DLD1 (cell line): Measurements from ENCODE around the gene YTHDF1.

Experiments used
- in situ Hi-C: cut with HindIII; loops from 2 replicates; pipeline ENCODE4 v1.10.0; 2017; ENCODE audit warnings: low sequenced_read_pairs

The YTHDF1 gene

DNA sequence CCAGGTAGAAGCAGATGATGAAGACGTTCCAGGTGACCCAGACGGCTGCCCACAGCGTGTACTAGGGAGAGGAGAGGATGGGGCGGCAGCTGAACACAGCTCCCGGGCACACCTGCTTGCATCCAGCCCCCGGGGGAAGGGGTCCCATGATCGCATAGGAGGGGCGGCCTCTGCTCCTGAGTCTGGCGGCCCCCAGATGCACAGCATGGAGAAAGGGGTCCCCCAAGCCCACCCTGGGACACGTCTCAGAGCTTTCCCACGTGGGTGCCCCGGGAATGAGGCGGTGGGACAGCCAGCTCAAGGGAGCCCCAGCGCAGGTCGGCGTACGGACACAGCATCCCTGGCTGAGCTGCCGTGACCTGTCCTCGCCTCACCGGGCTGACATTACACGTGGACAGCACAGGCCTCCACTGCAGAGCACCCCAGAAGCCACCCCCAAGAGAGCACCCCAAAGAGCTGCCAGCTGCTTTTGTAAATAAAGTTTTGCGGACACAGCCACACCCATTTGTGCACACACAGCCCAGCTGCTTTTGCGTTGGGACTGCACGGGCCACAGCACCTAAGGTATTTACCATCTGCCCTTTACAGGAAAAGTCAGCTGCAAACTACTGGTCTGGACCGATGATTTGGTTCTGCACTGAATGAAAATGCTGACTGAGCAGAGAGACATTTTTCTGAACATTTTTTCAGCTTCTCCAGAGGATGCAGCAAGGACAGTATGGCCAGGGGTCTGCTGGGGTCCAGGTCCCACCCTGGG lies 33.1 kb upstream of the YTHDF1 start:
- in situ Hi-C loops = no loop called here

DNA sequence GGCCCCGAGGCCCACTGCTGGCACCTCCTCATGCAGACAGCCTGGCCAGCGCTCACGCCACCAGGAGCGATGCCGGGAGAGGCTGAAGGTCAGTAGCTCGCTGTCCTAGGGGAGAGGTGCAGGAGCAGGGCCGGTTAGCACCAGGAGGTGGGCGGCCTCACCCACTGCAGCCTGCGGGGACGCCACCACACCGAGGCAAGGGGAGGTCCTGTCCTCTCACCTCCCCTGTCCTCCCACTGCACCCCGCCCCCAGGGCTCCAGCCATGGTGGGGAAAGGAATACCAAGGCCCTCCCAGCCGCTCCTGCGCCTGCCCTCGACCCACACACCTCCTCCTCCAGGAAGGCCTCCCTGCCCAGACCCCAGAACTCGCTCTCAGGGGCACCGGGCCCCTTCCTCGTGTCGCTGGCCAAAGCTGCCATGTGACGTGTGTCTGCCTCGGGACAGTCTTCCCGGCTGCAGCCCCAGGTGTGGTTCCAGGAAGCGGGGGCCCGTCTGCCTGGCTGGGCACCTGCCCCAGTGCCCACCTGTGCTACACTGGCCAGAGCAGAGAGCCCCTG lies 31.8 kb upstream of the YTHDF1 start:
- in situ Hi-C loops = no loop called here

DNA sequence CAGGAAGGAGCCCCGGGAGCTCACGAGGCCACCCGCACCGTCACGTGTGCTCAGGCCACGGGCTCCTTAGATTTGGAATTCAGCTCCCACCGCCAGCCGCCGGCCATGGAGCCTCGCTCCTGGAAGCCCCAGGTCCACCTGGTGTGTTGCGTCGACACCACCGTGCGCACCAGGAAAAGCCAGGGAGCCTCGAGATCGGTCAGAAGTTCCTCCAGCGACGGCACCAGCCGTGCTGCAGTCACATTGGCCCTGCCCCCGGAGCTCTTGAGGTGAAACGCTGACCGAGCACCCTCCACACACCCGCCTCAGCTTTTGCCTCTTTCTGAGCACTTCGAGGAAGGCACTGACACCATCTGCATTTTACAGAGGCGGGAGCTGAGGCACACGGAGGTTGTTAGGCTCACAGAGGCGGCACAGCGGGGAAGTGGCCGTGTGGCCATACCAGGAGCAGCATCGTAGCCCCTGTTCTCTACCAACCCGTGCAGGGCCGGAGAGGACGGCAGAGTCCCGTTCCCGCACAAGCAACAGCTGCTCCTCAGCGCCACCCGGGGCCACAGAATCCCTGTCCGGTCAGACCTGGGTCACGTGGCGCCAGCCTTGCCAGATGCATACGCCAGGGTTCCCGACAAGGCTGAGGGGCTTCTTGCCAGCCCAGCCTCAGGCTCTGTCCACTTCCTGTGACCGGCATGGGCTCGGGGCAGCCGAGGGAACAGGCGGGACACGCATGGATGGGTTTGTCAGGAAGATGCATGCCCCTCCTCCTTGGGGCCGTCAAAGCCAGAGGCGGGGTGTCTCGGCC lies 30.8 kb upstream of the YTHDF1 start:
- in situ Hi-C loops = no loop called here

DNA sequence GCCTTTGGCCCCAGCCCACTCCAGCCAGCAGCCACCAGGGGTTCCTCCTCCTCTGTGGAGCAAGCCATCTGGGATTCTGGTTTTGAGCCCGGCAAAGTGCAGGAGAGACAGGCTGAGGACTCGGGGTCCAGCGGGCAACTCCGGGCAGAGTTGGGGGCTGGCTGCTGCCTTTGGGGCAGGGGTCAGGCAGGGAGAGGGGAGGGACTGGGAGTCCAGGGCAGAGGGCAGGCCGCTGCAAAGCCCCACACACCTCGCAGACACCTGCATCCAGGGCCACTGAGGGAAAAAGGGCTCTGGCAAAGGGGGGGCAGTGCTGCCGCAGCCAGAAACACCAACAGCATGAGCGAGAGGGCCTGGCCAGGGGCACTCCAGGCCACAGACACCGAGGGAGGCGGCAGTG lies 28.5 kb upstream of the YTHDF1 start:
- in situ Hi-C loops = no loop called here

DNA sequence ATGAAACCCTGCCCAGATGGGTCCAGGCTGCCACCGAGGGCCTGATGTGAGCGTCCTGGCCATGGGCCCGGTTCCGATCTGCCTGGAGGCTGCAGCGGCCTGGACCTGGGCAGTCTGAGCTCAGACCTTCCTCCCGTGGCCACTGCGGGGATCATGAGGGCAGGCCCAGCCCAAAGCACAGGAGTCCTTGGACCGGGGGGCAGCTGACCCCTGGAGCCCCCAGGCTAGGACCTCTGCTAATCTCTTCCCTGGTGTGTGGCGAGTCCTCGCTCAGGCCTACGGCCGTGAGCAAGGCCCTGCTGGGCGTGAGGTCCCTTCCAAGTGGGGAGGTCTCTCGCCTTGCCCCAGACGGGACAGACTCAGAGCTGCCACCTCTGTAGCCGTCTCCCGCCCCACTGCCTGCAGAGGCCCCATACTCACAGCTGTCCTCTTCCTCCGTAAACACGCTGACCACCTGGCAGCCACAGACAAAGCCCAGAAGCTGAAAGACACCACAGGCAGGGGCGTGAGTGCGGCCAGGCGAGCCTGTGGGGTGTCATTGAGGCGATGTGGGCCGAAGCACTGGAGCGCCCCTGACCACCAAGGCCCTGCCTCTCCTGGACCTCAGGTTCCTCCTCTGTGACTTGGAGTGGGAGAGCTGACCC lies 27.8 kb upstream of the YTHDF1 start:
- in situ Hi-C loops = no loop called here

DNA sequence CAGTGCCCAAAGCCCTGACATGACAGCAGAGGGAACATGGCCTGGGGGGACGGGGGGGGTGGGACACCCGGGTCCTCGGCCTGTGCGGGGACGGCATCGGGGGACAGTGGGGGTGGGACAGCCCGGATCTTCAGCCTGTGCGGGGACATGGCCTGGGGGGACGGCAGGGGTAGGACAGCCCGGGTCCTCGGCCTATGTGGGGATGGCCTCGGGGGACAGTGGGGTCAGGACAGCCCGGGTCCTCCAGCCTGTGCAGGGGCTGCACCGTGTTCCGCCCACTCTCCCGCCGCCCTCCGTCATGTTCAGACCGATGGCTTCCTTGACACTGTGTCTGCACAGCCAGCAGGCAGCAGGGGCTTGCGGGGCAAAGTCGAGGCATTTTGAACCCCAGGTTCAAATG lies 26.8 kb upstream of the YTHDF1 start:
- in situ Hi-C loops = no loop called here

DNA sequence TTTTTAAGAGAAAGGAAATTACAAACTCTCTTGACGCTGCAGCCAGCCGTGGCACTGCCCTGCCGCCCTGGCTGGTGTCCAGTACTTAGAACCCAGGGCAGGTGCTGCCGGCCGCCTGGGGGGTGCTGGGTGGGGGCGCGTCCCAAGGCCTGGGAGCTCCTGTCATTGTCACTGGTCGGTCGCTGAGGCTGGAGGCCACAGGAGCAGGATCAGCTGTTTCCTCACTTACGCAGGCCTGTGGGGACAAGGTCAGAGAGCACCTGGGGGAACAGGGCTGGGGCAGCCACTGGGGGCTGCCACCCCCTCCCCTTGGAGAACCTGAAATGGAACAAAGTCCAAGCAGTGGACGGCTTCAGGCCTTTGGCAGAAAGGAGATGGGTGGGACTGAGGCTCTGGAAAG lies 25.3 kb upstream of the YTHDF1 start:
- in situ Hi-C loops = no loop called here

DNA sequence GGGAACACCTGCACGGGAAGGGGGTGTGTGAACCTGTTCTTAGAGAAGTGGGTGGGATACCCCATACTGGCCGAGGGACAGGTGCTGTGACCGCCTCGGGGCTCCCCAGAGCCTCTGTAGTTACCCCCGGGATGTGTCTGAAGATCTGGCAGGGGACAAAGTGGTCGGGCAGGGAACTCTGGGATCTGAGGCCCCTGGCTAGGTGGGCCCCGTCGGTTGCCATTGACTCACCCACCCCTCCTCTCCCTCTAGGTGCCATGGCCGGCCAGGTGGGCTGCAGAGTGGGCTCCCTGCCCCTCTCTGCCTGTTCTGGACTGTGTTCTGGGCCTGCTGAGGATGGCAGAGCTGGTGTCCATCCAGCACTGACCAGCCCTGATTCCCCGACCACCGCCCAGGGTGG lies 24.1 kb upstream of the YTHDF1 start:
- in situ Hi-C loops = no loop called here

GRCh38 chr20:63239431-63239830 lies 23.5 kb upstream of the YTHDF1 start:
- in situ Hi-C loops = no loop called here

- in situ Hi-C loops = no loop called here
These were observed 22.7 kb upstream of the YTHDF1 start for GRCh38 chr20:63238514-63239125.

- in situ Hi-C loops = no loop called here
These were observed 22.1 kb upstream of the YTHDF1 start for GRCh38 chr20:63238031-63238430.

DNA sequence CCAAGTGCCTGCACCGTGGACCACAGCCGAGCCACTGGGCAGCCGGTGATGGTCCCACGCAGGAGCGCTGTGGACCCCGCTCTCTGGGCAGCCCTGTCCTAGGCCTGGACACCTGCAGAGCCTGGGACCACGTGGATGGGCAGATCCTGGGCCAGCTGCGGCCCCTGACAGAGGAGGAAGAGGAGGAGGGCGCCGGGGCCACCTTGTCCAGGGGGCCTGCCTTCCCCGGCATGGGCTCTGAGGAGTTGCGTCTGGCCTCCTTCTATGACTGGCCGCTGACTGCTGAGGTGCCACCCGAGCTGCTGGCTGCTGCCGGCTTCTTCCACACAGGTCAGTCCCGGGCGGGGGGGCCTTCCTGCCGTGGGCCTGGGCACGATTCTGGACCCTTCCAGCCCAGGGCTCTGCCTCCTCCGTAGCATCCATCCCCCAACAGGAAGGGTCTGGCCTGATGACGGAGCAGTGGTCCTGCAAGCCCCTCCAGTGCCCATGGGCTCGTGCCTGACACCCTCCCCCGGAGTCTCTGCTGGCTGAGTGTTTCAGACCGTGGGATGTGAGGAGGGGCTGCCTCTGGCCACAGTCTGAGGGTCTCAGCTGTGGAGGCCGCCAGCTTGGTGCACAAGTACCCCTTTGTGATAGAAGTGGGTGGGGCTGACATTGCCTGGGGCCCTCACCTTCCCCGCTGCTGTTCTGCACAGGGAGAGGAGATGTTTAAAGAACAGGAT lies 20.3 kb upstream of the YTHDF1 start:
- in situ Hi-C loops = no loop called here

DNA sequence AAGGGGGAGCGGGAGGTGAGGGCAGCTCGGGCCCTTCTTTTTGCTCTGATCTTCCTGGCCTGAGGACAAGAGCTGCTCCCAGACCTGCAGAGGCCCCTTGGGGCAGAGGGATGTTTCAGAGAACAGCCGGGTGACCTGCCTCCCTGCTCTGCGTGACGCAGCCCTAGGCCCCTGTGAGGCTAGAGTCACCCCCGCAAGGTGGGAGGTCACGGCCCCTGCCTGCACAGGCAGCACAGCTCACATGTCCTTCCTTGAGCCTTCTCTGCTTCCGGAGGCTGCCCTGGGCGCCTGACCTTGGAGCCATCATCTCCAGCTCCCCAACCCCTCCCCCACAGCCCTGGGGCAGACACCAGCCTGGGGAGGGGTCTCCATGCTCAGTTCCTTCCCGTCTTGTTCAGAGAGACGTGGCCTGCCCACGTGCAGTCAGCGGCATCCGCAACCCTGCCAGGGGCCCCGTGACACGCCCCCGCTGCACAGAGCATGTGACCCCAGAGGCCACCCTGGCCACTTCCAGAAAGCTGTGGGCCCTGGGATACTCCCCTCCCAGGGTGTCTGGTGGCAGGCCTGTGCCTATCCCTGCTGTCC lies 19.6 kb upstream of the YTHDF1 start, which contains the start of gene BIRC7:
Gene BIRC7, plus strand, starts transcription at position 507 of the 585 bp plus-strand sequence. CDS start 192 bp downstream, outside the sequence.
- in situ Hi-C loops = no loop called here

- in situ Hi-C loops = no loop called here
These were observed 18.9 kb upstream of the YTHDF1 start for GRCh38 chr20:63234693-63235398.

DNA sequence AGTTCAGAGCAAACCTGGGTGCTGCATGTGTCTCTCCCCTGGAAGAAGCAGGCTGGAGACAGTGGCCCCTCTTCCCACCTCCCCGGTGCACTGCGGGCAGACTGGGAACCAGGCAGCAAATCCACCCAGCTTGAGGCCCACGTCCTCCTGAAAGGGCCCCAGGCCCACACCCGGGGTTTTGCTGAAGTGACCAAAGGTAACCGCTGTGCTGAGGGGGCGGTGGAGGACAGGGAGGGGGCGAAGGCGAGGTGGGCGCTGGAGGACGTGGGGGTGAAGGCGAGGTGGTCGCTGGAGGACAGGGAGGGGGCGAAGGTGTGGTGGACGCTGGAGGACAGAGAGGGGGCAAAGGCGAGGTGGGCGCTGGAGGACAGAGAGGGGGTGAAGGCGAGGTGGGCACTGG lies 18.0 kb upstream of the YTHDF1 start:
- in situ Hi-C loops = no loop called here

DNA sequence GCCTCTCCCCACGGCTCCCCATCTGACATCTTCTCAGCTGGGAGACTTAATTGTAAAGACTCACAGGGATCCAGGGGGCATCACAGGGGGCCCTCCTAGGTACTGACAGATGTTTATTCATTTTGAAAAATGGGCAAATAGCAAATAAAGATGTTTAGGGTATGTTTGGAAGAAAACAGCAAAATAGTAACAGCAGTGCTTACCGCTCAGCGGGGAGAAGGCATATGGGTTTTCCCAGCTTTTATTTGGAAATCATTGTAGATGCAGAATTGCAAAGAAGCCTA lies 17.1 kb upstream of the YTHDF1 start:
- in situ Hi-C loops = no loop called here

DNA sequence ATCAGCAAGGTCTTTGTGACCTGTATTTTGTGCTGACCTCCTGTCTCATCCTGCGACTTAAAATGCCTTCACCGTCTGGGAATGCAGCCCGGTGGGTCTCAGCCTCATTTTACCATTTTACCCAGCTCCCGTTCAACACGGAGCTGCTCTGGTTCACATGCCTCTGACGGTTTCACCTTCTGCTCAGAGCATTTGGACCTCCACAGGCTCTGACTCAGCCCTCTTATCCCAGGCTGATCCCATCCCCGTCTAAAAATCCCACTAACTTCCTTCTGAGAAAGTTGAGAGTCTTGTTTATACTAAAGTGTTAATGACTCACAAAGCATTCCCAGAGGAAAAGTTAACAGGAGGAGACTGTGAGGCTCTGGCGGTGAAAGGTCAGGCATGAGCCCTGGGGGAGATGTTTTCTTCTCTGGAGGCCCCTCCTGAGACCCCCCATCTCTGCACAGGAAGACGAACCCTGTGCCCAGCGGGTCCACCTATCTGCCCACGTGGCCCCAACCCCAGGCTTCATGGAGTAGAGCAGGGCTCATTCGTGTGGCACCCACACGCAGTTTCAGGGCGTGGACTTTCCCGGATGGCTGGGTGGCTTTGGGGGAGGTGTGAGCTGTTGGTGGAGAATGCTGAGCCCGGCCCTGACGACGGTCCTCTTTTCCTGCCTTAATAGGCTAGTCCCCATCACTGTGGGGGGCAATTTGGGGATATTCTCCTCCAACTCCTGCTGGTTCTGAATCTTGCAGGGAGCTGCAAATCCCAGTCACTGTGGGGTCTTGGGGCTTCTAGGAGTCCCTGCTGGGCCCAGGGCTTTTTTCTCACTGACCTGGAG lies 16.5 kb upstream of the YTHDF1 start:
- in situ Hi-C loops = no loop called here

GRCh38 chr20:63230800-63231268 lies 14.9 kb upstream of the YTHDF1 start:
- in situ Hi-C loops = no loop called here

DNA sequence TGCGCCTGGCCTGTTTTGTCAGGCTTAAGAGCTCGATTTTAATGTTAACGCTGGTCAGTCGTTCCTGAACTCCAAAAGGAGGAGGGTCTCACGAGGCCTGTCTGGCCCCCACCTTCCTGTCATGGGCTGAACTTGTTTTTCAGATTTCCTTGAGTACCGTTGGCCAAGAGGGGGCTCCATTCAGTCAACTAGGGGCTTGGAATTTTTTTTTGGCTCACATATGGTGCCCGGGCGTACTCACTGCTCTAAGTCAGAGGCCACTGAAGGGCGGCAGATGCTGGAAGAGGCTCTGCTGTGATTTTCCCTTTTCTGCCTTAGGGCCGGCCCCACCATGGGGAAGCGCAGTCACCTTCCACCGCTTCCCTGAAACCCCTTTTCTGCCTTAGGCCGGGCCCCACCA lies 12.9 kb upstream of the YTHDF1 start:
- in situ Hi-C loops = no loop called here
